AG04450 (cell line): ENCODE data around the gene ZNF786. TPM values are rescaled to one million over a fixed set of nuclear protein-coding genes. Genes with fewer than 3 reads are reported as not detected.

Experiments
- CTCF ChIA-PET: fragments of 300-600, 350-600 bp; formaldehyde crosslinking; extraction: SDS; loops from one replicate; lab custom pipeline; 2022; ENCODE audit warnings: antibody characterized with exemption, inconsistent platforms; lab: Charles Lee
- POLR2A ChIA-PET: fragments of 350-600 bp; formaldehyde crosslinking; extraction: SDS; loops from one replicate; lab custom pipeline; 2021; ENCODE audit warnings: antibody characterized with exemption, inconsistent platforms; lab: Yijun Ruan, JAX
- DNase-seq: peaks from one replicate; pipeline ENCODE4 v3.0.0-alpha.2; 2011; ENCODE audit warnings: low read depth, low spot score
- H3K27ac ChIP-seq: one replicate; pipeline ENCODE4 v1.5.1; 2012; ENCODE audit warnings: low read depth, low read length, control low read depth
- H3K27me3 ChIP-seq: one replicate; pipeline ENCODE4 v1.6.0; 2012; ENCODE audit warnings: low read length; ENCODE audit not compliant: control insufficient read depth, insufficient read depth
- H3K4me3 ChIP-seq: 2 replicates; pipeline ENCODE4 v1.5.1; 2011; ENCODE audit warnings: mild to moderate bottlenecking, low read depth, low read length, control low read depth
- H3K9me3 ChIP-seq: 2 replicates; pipeline ENCODE4 v1.5.1; 2012; ENCODE audit warnings: low read length; ENCODE audit not compliant: control insufficient read depth, insufficient read depth
- polyA plus RNA-seq: library from polyadenylated mRNA; depleted of rRNA; stranded (reverse); fragments of >200 nt; gene quantifications from 2 replicates; pipeline ENCODE4 v1.2.3, GENCODE V29; 2011
- TF ChIP-seq, protein P1 (sequence below): IDR thresholded peaks from 2 replicates; pipeline ENCODE4 v1.5.1; 2011; ENCODE audit warnings: low read depth, low read length, control low read depth, inconsistent platforms

The ZNF786 gene
- polyA plus RNA-seq, 1 experiment = 2.2 TPM

DNA sequence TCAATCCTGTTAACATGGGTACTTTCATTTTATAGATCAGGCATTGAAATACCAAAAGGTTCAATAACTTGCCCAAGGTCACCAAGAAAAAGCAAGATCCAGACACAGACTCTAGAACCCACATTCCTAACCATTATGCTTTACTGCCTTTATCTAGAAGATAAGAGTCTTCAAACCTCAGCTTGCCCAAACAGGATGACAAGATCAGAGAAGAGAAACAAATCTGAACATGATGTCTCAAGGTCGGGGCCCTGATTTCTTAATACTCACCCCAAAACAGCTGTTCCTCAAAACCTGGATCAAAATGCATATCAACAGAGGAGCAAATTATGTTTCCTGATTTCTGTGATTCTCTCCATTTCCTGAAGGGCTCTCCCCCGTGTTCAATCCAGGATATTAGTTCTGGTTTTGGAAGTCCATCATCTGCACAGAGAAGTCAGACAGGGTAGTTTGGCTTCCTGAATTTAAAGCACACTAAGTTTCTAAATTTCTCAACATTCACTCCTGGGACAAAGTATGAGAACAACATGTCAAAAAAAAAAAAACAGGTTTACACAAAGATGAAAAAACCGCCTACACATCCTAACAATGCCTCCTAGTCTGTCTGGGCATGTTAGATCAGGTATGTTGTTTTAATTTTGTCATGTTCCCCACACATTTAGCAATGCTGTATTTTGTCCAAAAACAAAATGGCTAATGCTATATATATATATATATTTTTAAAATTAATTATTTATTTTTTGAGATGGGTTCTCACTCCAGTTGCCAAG, 16.2 kb downstream of the ZNF786 start:
- no peak for DNase-seq
- Histone ChIP-seq H3K27me3 (no peaks in the 10 kb centered on the region), H3K9me3 (peaks cover 5% of the 10 kb centered on the region; the same call in 1 of the 2 replicates), H3K4me3 (no peak overlapping the region), H3K27ac (no peak overlapping the region)
- TF ChIP-seq, protein P1, sequence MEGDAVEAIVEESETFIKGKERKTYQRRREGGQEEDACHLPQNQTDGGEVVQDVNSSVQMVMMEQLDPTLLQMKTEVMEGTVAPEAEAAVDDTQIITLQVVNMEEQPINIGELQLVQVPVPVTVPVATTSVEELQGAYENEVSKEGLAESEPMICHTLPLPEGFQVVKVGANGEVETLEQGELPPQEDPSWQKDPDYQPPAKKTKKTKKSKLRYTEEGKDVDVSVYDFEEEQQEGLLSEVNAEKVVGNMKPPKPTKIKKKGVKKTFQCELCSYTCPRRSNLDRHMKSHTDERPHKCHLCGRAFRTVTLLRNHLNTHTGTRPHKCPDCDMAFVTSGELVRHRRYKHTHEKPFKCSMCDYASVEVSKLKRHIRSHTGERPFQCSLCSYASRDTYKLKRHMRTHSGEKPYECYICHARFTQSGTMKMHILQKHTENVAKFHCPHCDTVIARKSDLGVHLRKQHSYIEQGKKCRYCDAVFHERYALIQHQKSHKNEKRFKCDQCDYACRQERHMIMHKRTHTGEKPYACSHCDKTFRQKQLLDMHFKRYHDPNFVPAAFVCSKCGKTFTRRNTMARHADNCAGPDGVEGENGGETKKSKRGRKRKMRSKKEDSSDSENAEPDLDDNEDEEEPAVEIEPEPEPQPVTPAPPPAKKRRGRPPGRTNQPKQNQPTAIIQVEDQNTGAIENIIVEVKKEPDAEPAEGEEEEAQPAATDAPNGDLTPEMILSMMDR = no peak
- ChIA-PET POLR2A (no interaction called here), CTCF (interaction anchor here (4.7 kb wide), 1 partner anchor 8 kb away, joined by 31 read pairs; no protein-coding TSS in a partner anchor)

DNA sequence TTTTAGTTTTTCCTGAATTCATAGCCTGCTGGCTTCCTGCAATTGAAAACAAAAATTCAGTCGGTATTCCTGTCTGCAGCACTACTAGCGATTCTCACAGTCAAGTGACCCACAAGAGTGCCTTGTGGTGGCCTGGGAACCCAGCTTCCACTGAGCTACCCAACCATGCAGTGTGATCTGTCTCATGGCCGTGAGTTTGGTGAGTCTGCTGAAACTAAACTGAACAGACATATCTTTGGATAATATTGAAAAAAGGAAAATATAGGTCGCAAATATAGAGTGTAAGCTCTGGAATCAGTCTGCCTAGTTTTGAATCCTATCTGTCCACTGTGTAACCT, 18.1 kb downstream of the ZNF786 start:
- Histone ChIP-seq H3K27ac (no peak overlapping the region), H3K4me3 (no peak overlapping the region), H3K9me3 (peaks cover 5% of the 10 kb centered on the region; the same call in 1 of the 2 replicates), H3K27me3 (no peaks in the 10 kb centered on the region)
- ChIA-PET CTCF (interaction anchor here (0.9 to 1.4 kb wide), 2 partner anchors 19 to 54 kb away, joined by 3 read pairs; no protein-coding TSS in a partner anchor), POLR2A (no interaction called here)
- TF ChIP-seq, protein P1 = no peak
- DNase-seq = no peak

DNA sequence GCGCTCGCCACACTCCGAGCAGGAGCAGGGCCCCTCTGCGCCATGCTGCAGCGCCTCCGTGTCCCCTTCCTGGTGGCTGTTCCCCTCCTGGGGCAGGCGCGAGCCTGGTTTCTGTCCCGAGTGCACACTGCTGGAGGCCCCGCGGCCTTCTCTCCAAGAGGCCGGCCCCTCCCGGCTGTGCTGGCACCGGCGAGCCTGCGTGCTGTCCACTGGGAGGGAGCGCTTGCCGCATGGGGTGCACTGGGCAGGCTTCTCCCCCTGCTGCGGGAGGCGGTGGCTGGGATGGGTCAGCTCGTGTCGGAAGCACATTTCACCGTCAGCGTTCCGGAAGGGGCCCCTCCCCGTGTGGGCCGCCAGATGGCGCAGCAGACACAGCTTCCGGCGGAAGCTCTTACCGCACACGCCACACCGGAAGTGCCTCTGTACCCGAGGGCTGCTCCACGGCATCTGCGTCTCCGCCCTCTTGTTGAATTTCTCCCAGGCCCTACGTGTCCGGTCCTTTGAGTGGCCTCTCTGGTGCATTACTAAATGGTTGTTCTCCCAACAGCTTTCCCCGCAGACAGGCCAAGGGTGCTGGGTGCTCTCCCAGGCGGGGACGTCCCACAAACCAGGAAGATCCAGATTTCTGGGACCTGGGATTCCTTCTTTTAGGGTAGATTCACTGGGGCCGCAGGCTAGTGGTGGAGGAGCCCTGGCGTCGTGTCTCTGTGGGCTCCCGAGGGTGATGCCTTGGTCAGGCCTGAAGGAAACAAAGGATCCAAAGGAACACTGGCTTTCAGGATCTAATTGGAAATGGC, 18.7 kb downstream of the ZNF786 start:
- ChIA-PET POLR2A (interaction anchor here (0.6 kb wide), 1 partner anchor 280 kb away, joined by 4 read pairs; no protein-coding TSS in a partner anchor), CTCF (interaction anchor here (1.4 kb wide), 1 partner anchor 55 kb away, joined by 3 read pairs; no protein-coding TSS in a partner anchor)
- TF ChIP-seq, protein P1 = 0 out of 2 replicates have a peak, but pooled peaks have one; percentile 3
- Histone ChIP-seq H3K9me3 (peaks cover 5% of the 10 kb centered on the region; the same call in 1 of the 2 replicates), H3K4me3 (no peak overlapping the region), H3K27me3 (no peaks in the 10 kb centered on the region), H3K27ac (no peak overlapping the region)
- no peak for DNase-seq

DNA sequence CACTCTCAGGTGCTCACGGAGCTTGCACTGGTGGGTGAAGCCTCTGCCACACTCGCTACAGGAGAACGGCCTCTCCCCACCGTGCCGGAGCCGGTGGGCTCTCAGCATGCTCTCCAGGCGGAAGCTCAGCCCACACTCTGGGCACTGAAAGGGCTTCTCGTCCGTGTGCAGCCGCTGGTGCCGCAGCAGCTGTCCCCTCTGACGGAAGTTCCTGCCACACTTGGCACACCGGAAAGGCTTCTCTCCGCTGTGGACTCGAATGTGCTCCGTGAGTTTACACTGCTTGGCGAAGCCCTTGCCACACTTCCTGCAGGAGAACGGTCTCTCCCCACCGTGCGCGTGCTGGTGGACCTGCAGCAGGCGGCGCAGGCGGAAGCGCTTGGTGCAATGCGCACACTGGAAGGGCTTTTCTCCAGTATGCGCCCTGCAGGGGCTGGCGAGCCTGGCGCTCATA, 19.3 kb downstream of the ZNF786 start:
- no peak for DNase-seq
- ChIA-PET CTCF (no interaction called here), POLR2A (interaction anchor here (0.6 kb wide), 1 partner anchor 279 kb away, joined by 4 read pairs; no protein-coding TSS in a partner anchor)
- TF ChIP-seq, protein P1 = no peak
- Histone ChIP-seq H3K27me3 (no peaks in the 10 kb centered on the region), H3K4me3 (no peak overlapping the region), H3K9me3 (peaks cover 5% of the 10 kb centered on the region; the same call in 1 of the 2 replicates), H3K27ac (no peak overlapping the region)
